Measurements from ENCODE around the gene RPEL1. TPM values are rescaled to one million over a fixed set of nuclear protein-coding genes. Genes with fewer than 3 reads are reported as not detected.

Gene RPEL1
- 0.07 to 0.09 TPM in 2 of 5 replicates, not detected in the others for total RNA-seq (2022; extraction: Qiagen RNA extraction; ENCODE audit: low read depth)

GRCh38 chr10:103245587-103245986 is at the start of gene RPEL1:
TSS of gene RPEL1 (plus strand) at chr10:103245887. CDS start at chr10:103245997, 110 bp downstream.

GRCh38 chr10:103276896-103277712 is 31.4 kb downstream of the RPEL1 start, which contains the start of gene INA:
TSS of gene INA (plus strand) at chr10:103277138. CDS start at chr10:103277212, 74 bp downstream.

Other genes with a start within 250 kb of the RPEL1 start
- gene NT5C2, start 52.6 kb upstream of the RPEL1 start, total RNA-seq (2022; extraction: Qiagen RNA extraction; ENCODE audit: low read depth) = 73.0 to 85.5 TPM (median 82.2 TPM) in 5 replicates
- 20.9 to 29.2 TPM (median 23.3 TPM) in 5 replicates for gene INA, start 31.3 kb downstream of the RPEL1 start, total RNA-seq (2022; extraction: Qiagen RNA extraction; ENCODE audit: low read depth)
- gene PCGF6, start 105.3 kb downstream of the RPEL1 start, total RNA-seq (2022; extraction: Qiagen RNA extraction; ENCODE audit: low read depth) = 9.0 to 12.7 TPM (median 12.3 TPM) in 5 replicates
- 2.4 to 3.6 TPM (median 3.2 TPM) in 5 replicates for gene TAF5, start 122.1 kb downstream of the RPEL1 start, total RNA-seq (2022; extraction: Qiagen RNA extraction; ENCODE audit: low read depth)
- 505 to 614 TPM (median 526 TPM) in 5 replicates for gene ATP5MK, start 150.6 kb downstream of the RPEL1 start, total RNA-seq (2022; extraction: Qiagen RNA extraction; ENCODE audit: low read depth)
- 34.0 to 41.2 TPM (median 40.6 TPM) in 5 replicates for gene PDCD11, start 150.7 kb downstream of the RPEL1 start, total RNA-seq (2022; extraction: Qiagen RNA extraction; ENCODE audit: low read depth)
- gene CALHM2, start 206.5 kb downstream of the RPEL1 start, total RNA-seq (2022; extraction: Qiagen RNA extraction; ENCODE audit: low read depth) = 4.2 to 6.0 TPM (median 5.7 TPM) in 5 replicates
- gene CALHM1, start 213.0 kb downstream of the RPEL1 start, total RNA-seq (2022; extraction: Qiagen RNA extraction; ENCODE audit: low read depth) = not detected in 5 replicates
- gene CALHM3, start 233.4 kb downstream of the RPEL1 start, total RNA-seq (2022; extraction: Qiagen RNA extraction; ENCODE audit: low read depth) = 0.10 to 0.35 TPM (median 0.22 TPM) in 4 of 5 replicates, not detected in the other
- 0.19 to 0.69 TPM (median 0.38 TPM) in 5 replicates for gene NEURL1, start 247.8 kb downstream of the RPEL1 start, total RNA-seq (2022; extraction: Qiagen RNA extraction; ENCODE audit: low read depth)

Measured in A549 treated with GW870086 at 1 μM for 4 hours (cell line).